Uterus (tissue), 2 donors: Measurements from ENCODE around the gene VIPR1.

Experiments used
- POLR2A ChIP-seq, 2 donors: fragments of 450-650 bp; IDR thresholded peaks; one replicate each; pipeline ENCODE4 v1.6.1; 2016; ENCODE audit warnings: antibody characterized with exemption in 2 of 2, mild to moderate bottlenecking in 1 of 2, moderate library complexity in 1 of 2
- TF ChIP-seq, protein P1 (sequence below), 4 experiments: fragments of 200-600 bp in 2 of 4; fragments of 450-650 bp in 2 of 4; sonication (generic) in 2 of 4; IDR thresholded peaks; one replicate each; pipeline ENCODE4 v1.5.1; 2016 to 2019; ENCODE audit warnings: antibody characterized with exemption in 4 of 4, mild to moderate bottlenecking in 2 of 4, moderate library complexity in 1 of 4

DNA sequence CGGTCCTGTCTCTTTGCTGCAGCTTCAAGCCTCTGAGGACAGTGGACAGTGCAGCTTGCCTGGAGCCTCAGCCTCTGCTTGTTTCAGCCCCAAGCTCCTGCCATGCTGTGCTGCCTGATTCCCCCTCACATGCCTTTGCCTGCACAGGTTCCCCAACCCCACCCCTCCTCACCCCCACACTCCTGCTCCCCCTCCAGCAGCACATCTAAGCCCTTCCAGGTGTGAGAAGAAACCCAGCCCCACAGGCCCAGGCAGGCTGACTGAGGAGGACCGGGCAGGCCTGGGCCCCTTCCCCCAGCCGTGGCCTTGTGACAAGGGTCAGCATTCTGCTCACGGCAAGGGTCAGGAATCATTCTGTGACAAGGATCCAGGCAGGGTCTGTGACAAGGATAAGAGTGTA lies 22.8 kb downstream of the VIPR1 start:
- TF ChIP-seq, protein P1, sequence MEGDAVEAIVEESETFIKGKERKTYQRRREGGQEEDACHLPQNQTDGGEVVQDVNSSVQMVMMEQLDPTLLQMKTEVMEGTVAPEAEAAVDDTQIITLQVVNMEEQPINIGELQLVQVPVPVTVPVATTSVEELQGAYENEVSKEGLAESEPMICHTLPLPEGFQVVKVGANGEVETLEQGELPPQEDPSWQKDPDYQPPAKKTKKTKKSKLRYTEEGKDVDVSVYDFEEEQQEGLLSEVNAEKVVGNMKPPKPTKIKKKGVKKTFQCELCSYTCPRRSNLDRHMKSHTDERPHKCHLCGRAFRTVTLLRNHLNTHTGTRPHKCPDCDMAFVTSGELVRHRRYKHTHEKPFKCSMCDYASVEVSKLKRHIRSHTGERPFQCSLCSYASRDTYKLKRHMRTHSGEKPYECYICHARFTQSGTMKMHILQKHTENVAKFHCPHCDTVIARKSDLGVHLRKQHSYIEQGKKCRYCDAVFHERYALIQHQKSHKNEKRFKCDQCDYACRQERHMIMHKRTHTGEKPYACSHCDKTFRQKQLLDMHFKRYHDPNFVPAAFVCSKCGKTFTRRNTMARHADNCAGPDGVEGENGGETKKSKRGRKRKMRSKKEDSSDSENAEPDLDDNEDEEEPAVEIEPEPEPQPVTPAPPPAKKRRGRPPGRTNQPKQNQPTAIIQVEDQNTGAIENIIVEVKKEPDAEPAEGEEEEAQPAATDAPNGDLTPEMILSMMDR (IDR thresholded peaks at IDR 0.05): no peak
- no peak for TF ChIP-seq POLR2A (IDR thresholded peaks at IDR 0.05)
